NT2/D1 (cell line): ENCODE results near the gene SLC19A3.
"Not testable (repeated sequence)": the region's sequence is repeated elsewhere in the genome, so short reads cannot be mapped to it uniquely, and the experiment has no call there.

Source experiments
- DNase-seq: peaks from one replicate; pipeline ENCODE4 v3.0.0-alpha.2; 2011; ENCODE audit warnings: low read depth, low spot score
- H3K27me3 ChIP-seq: 2 replicates; pipeline ENCODE4 v1.6.0; 2011; ENCODE audit warnings: mild to moderate bottlenecking; ENCODE audit not compliant: insufficient read length, insufficient read depth
- H3K36me3 ChIP-seq: 2 replicates; pipeline ENCODE4 v1.6.1; 2011; ENCODE audit warnings: mild to moderate bottlenecking, low read length, mixed read lengths; ENCODE audit not compliant: insufficient read depth, insufficient read length
- H3K4me1 ChIP-seq: 2 replicates; pipeline ENCODE4 v1.5.1; 2011; ENCODE audit not compliant: insufficient read depth, insufficient read length
- H3K4me3 ChIP-seq: 2 replicates; pipeline ENCODE4 v1.5.1; 2011; ENCODE audit warnings: low read depth; ENCODE audit not compliant: insufficient read length
- H3K9ac ChIP-seq: 2 replicates; pipeline ENCODE4 v1.6.0; 2011; ENCODE audit warnings: low read depth; ENCODE audit not compliant: insufficient read length
- H3K9me3 ChIP-seq: 2 replicates; pipeline ENCODE4 v1.5.1; 2011; ENCODE audit warnings: mild to moderate bottlenecking, low read length; ENCODE audit not compliant: insufficient read depth
- SUZ12 ChIP-seq: IDR thresholded peaks from 2 replicates; pipeline ENCODE4 v1.6.1; 2011; ENCODE audit not compliant: insufficient read length, insufficient read depth; ENCODE audit errors: extremely low read depth
- YY1 ChIP-seq: IDR thresholded peaks from 2 replicates; pipeline ENCODE4 v1.6.1; 2011; ENCODE audit not compliant: insufficient read length, insufficient read depth
- ZNF274 ChIP-seq: IDR thresholded peaks from 2 replicates; pipeline ENCODE4 v1.6.1; 2011; ENCODE audit warnings: mild to moderate bottlenecking, low read depth, low read length

The SLC19A3 gene

DNA sequence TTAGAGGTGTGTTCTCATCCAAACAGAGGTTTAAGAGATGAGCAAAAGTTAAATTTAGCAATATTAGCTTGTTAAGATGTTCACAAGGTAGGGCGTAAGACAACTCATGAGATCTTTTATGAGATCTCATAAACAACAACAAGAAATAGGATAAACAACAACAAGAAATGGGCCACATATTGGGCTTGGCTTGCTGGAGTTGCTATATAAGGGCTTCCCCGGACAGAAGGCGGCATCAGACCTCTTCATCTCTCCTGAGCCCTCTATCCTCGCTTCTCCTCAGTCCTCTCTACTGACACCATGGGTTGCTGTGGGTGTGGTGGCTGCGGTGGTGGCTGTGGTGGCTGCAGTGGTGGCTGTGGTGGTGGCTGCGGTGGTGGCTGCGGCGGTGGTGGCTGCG is 27.8 kb upstream of the SLC19A3 start, which contains the start of gene SCYGR8:
Gene SCYGR8 (plus strand): TSS at position 301 of the 400 bp plus-strand sequence. CDS start 0 bp downstream, at position 301.
- peaks cover 4% of the 10 kb centered on the region for H3K4me1 ChIP-seq
- H3K9me3 ChIP-seq: no peaks in the 10 kb centered on the region
- H3K36me3 ChIP-seq: no peaks in the 10 kb centered on the region
- no peak within 1 kb of the TSS for H3K9ac ChIP-seq
- DNase-seq: no peak
- TF ChIP-seq SUZ12 (no peak), YY1 (no peak), ZNF274 (no peak)
- no peaks in the 10 kb centered on the region for H3K27me3 ChIP-seq
- H3K4me3 ChIP-seq: no peak within 1 kb of the TSS

GRCh38 chr2:227740705-227741104 is 22.9 kb upstream of the SLC19A3 start:
- not testable (repeated sequence) for H3K4me1 ChIP-seq, H3K4me3 ChIP-seq, H3K27me3 ChIP-seq, H3K36me3 ChIP-seq, H3K9me3 ChIP-seq, H3K9ac ChIP-seq
- peak; percentile 50 for DNase-seq

DNA sequence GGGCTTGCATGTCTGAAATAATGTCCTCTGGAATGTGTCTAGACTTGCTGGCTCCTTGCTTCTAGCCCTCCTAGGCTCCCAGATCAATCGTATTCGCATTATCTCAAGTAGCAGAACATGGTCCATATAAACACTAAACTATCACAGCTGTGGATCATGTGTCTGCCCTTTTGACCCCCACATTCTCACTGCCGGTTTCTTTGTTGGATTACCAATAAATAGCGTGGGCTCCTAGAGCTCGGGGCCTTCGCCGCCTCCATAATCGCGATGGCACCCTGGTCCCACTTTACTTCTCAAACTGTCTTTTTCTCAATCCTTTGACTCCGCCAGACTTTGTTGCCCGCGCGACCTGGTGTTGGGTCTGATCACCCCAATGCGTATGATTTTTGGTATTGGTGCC is 21.5 kb upstream of the SLC19A3 start:
- H3K9me3 ChIP-seq: no peaks in the 10 kb centered on the region
- no peak overlapping the region for H3K9ac ChIP-seq
- peaks cover 7% of the 10 kb centered on the region for H3K4me1 ChIP-seq
- no peak for TF ChIP-seq YY1
- no peak for TF ChIP-seq ZNF274
- no peak for TF ChIP-seq SUZ12
- H3K4me3 ChIP-seq: no peak overlapping the region
- DNase-seq: no peak
- no peaks in the 10 kb centered on the region for H3K27me3 ChIP-seq
- no peaks in the 10 kb centered on the region for H3K36me3 ChIP-seq

DNA sequence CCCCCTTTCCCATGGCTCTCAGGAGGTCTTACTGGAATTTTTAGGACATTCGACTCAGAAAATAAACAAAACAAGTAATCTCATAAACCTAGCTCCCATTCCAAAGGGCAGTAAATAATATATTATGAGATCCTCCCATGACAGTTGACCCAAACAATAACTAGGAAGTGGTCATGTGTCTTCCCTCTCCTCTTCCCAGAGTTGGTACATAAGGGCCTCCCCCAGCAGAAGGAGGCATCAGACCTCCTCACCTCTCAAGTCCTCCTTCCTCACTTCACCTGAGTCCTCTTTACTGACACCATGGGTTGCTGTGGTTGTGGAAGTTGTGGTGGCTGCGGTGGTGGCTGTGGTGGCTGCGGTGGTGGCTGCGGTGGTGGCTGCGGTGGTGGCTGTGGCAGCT is 10.2 kb upstream of the SLC19A3 start, which contains the start of gene SCYGR7:
Gene SCYGR7 (plus strand): TSS at position 301 of the 400 bp plus-strand sequence. CDS start 0 bp downstream, at position 301.
- TF ChIP-seq ZNF274 (no peak), SUZ12 (no peak), YY1 (no peak)
- DNase-seq: no peak
- Histone ChIP-seq H3K4me1 (no peaks in the 10 kb centered on the region), H3K4me3 (no peak within 1 kb of the TSS), H3K27me3 (no peaks in the 10 kb centered on the region), H3K9ac (no peak within 1 kb of the TSS), H3K36me3 (no peaks in the 10 kb centered on the region), H3K9me3 (no peaks in the 10 kb centered on the region)

DNA sequence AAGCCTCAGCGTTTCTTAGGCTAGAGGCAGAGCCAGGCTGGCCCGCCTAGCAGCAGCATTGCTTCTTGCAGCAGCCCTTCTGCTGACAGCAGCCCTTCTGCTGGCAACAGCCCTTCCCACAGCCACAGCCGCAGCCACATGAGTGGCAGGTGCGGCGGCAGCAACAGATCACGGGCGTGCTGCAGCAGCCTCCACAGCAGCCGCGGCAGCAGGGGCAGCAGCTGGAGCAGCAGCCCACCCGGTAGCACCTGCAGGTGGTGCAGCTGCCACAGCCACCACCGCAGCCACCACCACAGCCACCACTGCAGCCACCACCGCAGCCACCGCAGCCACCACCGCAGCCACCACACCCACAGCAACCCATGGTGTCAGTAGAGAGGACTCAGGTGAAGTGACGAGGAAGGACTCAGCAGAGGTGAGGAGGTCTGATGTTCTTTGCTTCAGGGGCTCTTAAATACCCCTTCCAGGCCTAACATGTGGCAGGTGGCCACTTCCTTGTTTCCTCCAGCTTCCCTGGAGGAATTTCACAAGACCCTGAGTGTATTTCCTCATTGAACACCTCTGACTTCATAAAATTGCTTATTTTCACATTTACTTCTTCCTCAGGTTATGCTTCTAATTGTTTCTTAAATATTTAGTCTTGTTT is 6.7 kb upstream of the SLC19A3 start, which contains the start of gene SCYGR6:
Gene SCYGR6 (minus strand): TSS at position 364 of the 646 bp plus-strand sequence. CDS start 0 bp downstream, at position 364.
- Histone ChIP-seq H3K27me3 (no peaks in the 10 kb centered on the region), H3K4me3 (no peak within 1 kb of the TSS), H3K36me3 (no peaks in the 10 kb centered on the region), H3K9me3 (no peaks in the 10 kb centered on the region), H3K9ac (no peak within 1 kb of the TSS), H3K4me1 (no peaks in the 10 kb centered on the region)
- TF ChIP-seq YY1: no peak
- TF ChIP-seq ZNF274: no peak
- no peak for TF ChIP-seq SUZ12
- no peak for DNase-seq

- not testable (repeated sequence) for H3K36me3 ChIP-seq, H3K4me3 ChIP-seq, H3K4me1 ChIP-seq, DNase-seq, H3K27me3 ChIP-seq, H3K9ac ChIP-seq, H3K9me3 ChIP-seq
Measured at GRCh38 chr2:227722821-227723220, 5.0 kb upstream of the SLC19A3 start.

GRCh38 chr2:227720680-227721079 is 2.9 kb upstream of the SLC19A3 start:
- no peak for DNase-seq
- H3K9me3 ChIP-seq: no peaks in the 10 kb centered on the region
- no peak for TF ChIP-seq YY1
- no peak for TF ChIP-seq ZNF274
- TF ChIP-seq SUZ12: no peak
- H3K9ac ChIP-seq: no peak overlapping the region
- peaks cover 2% of the 10 kb centered on the region for H3K27me3 ChIP-seq
- no peaks in the 10 kb centered on the region for H3K4me1 ChIP-seq
- H3K4me3 ChIP-seq: no peak overlapping the region
- no peaks in the 10 kb centered on the region for H3K36me3 ChIP-seq
